ENCODE results near the gene ASIC2.
A peak's percentile ranks its signal among the peaks of the same experiment; 100 is the strongest.

ASIC2 gene

GRCh38 chr17:33292981-33293867, at the start of gene ASIC2:
Gene ASIC2, minus strand, starts transcription at chr17:33293295.
- no peak within 1 kb of the TSS for H3K4me3 ChIP-seq (replicated peaks in 1 of 2; ENCODE audit: low read depth in 2 of 2, low read length in 2 of 2)
- TF ChIP-seq CTCF (IDR thresholded peaks at IDR 0.05; ENCODE audit: low read depth, low read length), result no peak
- DNase-seq (ENCODE audit: low read depth in 2 of 2), result peak in 1 of 2 donors; percentile 22

GRCh38 chr17:33342025-33342424, 48.9 kb upstream of the ASIC2 start:
- DNase-seq (ENCODE audit: low read depth in 2 of 2), result no peak
- TF ChIP-seq CTCF (IDR thresholded peaks at IDR 0.05; ENCODE audit: low read depth, low read length), result no peak
- no peak overlapping the region for H3K4me3 ChIP-seq (replicated peaks in 1 of 2; ENCODE audit: low read depth in 2 of 2, low read length in 2 of 2)

- H3K4me3 ChIP-seq (replicated peaks in 1 of 2; ENCODE audit: low read depth in 2 of 2, low read length in 2 of 2), result no peak overlapping the region
- no peak for DNase-seq (ENCODE audit: low read depth in 2 of 2)
- no peak for TF ChIP-seq CTCF (IDR thresholded peaks at IDR 0.05; ENCODE audit: low read depth, low read length)
Observed at GRCh38 chr17:33338242-33338641, 45.1 kb upstream of the ASIC2 start.

GRCh38 chr17:33335491-33336173, 42.5 kb upstream of the ASIC2 start:
- TF ChIP-seq CTCF (IDR thresholded peaks at IDR 0.05; ENCODE audit: low read depth, low read length), result no peak
- DNase-seq (ENCODE audit: low read depth in 2 of 2), result peak in 1 of 2 donors; percentile 0
- no peak overlapping the region for H3K4me3 ChIP-seq (replicated peaks in 1 of 2; ENCODE audit: low read depth in 2 of 2, low read length in 2 of 2)

GRCh38 chr17:33334703-33335102, 41.6 kb upstream of the ASIC2 start:
- no peak overlapping the region for H3K4me3 ChIP-seq (replicated peaks in 1 of 2; ENCODE audit: low read depth in 2 of 2, low read length in 2 of 2)
- no peak for TF ChIP-seq CTCF (IDR thresholded peaks at IDR 0.05; ENCODE audit: low read depth, low read length)

GRCh38 chr17:33330877-33331276, 37.8 kb upstream of the ASIC2 start:
- H3K4me3 ChIP-seq (replicated peaks in 1 of 2; ENCODE audit: low read depth in 2 of 2, low read length in 2 of 2), result no peak overlapping the region
- TF ChIP-seq CTCF (IDR thresholded peaks at IDR 0.05; ENCODE audit: low read depth, low read length), result no peak
- DNase-seq (ENCODE audit: low read depth in 2 of 2), result no peak

More at GRCh38 chr17:33334703-33335102, 41.6 kb upstream of the ASIC2 start:
- no peak for DNase-seq (ENCODE audit: low read depth in 2 of 2)
